ENCODE measurements around the gene SSBP3.

Gene SSBP3

GRCh38 chr1:54283635-54284385 is 122.4 kb downstream of the SSBP3 start:
- DNase-seq (ENCODE audit: low read depth), result no peak

- no peak for DNase-seq (ENCODE audit: low read depth)
Observed at GRCh38 chr1:54282101-54282847, 123.9 kb downstream of the SSBP3 start.

GRCh38 chr1:54280651-54281050 is 125.5 kb downstream of the SSBP3 start:
- no peak for DNase-seq (ENCODE audit: low read depth)

- no peak for DNase-seq (ENCODE audit: low read depth)
Observed at GRCh38 chr1:54279457-54279856, 126.7 kb downstream of the SSBP3 start.

- no peak for DNase-seq (ENCODE audit: low read depth)
Observed at GRCh38 chr1:54278941-54279422, 127.2 kb downstream of the SSBP3 start.

- DNase-seq (ENCODE audit: low read depth), result no peak
Observed at GRCh38 chr1:54277451-54278341, 128.5 kb downstream of the SSBP3 start.

GRCh38 chr1:54276617-54277450 is 129.4 kb downstream of the SSBP3 start:
- DNase-seq (ENCODE audit: low read depth), result no peak

GRCh38 chr1:54275349-54275748 is 130.8 kb downstream of the SSBP3 start:
- DNase-seq (ENCODE audit: low read depth), result no peak

GRCh38 chr1:54274881-54275280 is 131.3 kb downstream of the SSBP3 start:
- DNase-seq (ENCODE audit: low read depth), result no peak

- no peak for DNase-seq (ENCODE audit: low read depth)
Observed at GRCh38 chr1:54274448-54274847, 131.7 kb downstream of the SSBP3 start.

- no peak for DNase-seq (ENCODE audit: low read depth)
Observed at GRCh38 chr1:54273795-54274163, 132.4 kb downstream of the SSBP3 start.

- DNase-seq (ENCODE audit: low read depth), result no peak
Observed at GRCh38 chr1:54273092-54273794, 133.0 kb downstream of the SSBP3 start.

GRCh38 chr1:54272772-54273091 is 133.5 kb downstream of the SSBP3 start:
- no peak for DNase-seq (ENCODE audit: low read depth)

GRCh38 chr1:54272134-54272533 is 134.1 kb downstream of the SSBP3 start:
- no peak for DNase-seq (ENCODE audit: low read depth)

- DNase-seq (ENCODE audit: low read depth), result no peak
Observed at GRCh38 chr1:54271341-54271740, 134.9 kb downstream of the SSBP3 start.

GRCh38 chr1:54270543-54270942 is 135.7 kb downstream of the SSBP3 start:
- no peak for DNase-seq (ENCODE audit: low read depth)

- no peak for DNase-seq (ENCODE audit: low read depth)
Observed at GRCh38 chr1:54268762-54269297, 137.4 kb downstream of the SSBP3 start.

- DNase-seq (ENCODE audit: low read depth), result no peak
Observed at GRCh38 chr1:54267815-54268761, 138.1 kb downstream of the SSBP3 start.

- no peak for DNase-seq (ENCODE audit: low read depth)
Observed at GRCh38 chr1:54266908-54267307, 139.3 kb downstream of the SSBP3 start.

GRCh38 chr1:54266195-54266594 is 140.0 kb downstream of the SSBP3 start:
- DNase-seq (ENCODE audit: low read depth), result no peak
